ENCODE measurements around the gene PLP2. TPM values are rescaled to one million over a fixed set of nuclear protein-coding genes. Genes with fewer than 3 reads are reported as not detected.

The PLP2 gene
- total and polyA plus RNA-seq, 2 experiments from 2014 or later: 27.5 to 110 TPM

GRCh38 chrX:49157194-49157593 lies 14.5 kb upstream of the PLP2 start:
- Histone ChIP-seq H3K4me1 (ENCODE audit: insufficient read depth) (no peaks in the 10 kb centered on the region), H3K36me3 (replicated peaks; ENCODE audit: insufficient read depth, low read depth) (no peaks in the 10 kb centered on the region), H3K27ac (no peak overlapping the region), H3K4me3 (no peak overlapping the region), H3K4me2 (no peak overlapping the region), H4K20me1 (ENCODE audit: insufficient read depth, poor library complexity, severe bottlenecking) (no peaks in the 10 kb centered on the region), H3K79me2 (no peaks in the 10 kb centered on the region), H3K27me3 (no peaks in the 10 kb centered on the region), H2AFZ (no peak overlapping the region), H3K9me3 (ENCODE audit: low read depth) (no peaks in the 10 kb centered on the region), H3K9me2 (replicated peaks; ENCODE audit: insufficient read depth) (no peaks in the 10 kb centered on the region)
- WGBS (ENCODE audit: low lambda C conversion rate, missing lambda C conversion rate): 75% methylated on average over 16 of the region's 25 CpGs
- no peak for DNase-seq (ENCODE audit: low spot score)
- TF ChIP-seq, protein P1, sequence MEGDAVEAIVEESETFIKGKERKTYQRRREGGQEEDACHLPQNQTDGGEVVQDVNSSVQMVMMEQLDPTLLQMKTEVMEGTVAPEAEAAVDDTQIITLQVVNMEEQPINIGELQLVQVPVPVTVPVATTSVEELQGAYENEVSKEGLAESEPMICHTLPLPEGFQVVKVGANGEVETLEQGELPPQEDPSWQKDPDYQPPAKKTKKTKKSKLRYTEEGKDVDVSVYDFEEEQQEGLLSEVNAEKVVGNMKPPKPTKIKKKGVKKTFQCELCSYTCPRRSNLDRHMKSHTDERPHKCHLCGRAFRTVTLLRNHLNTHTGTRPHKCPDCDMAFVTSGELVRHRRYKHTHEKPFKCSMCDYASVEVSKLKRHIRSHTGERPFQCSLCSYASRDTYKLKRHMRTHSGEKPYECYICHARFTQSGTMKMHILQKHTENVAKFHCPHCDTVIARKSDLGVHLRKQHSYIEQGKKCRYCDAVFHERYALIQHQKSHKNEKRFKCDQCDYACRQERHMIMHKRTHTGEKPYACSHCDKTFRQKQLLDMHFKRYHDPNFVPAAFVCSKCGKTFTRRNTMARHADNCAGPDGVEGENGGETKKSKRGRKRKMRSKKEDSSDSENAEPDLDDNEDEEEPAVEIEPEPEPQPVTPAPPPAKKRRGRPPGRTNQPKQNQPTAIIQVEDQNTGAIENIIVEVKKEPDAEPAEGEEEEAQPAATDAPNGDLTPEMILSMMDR (IDR thresholded peaks at IDR 0.05; ENCODE audit: poor library complexity): no peak
- TF ChIP-seq EZH2phosphoT487 (IDR thresholded peaks at IDR 0.05; ENCODE audit: low read depth, severe bottlenecking, unreplicated experiment) (no peak), EZH2 (IDR thresholded peaks at IDR 0.05; ENCODE audit: borderline replicate concordance) (no peak)

DNA sequence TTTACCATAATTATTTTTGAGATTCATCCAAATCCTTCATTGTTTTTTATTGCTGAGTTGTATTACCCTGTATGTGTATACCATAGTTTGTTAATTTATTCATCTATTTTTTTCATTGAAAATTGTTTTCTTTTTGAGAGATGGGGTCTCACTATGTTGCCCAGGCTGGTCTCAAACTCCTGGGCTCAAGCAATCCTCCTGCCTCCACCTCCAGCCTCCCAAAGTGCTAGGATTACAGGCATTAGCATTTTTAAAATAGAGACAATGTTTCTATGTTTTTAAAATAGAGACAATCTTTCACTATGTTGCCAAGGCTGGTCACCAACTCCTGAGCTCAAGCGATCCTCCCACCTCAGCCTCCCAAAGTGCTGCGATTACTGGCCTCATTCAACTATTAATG lies 10.8 kb upstream of the PLP2 start:
- Histone ChIP-seq H3K4me1 (ENCODE audit: insufficient read depth) (no peaks in the 10 kb centered on the region), H3K79me2 (no peaks in the 10 kb centered on the region), H3K4me3 (no peak overlapping the region), H3K9me3 (ENCODE audit: low read depth) (no peaks in the 10 kb centered on the region), H3K27ac (no peak overlapping the region), H3K27me3 (no peaks in the 10 kb centered on the region), H3K4me2 (no peak overlapping the region), H3K36me3 (replicated peaks; ENCODE audit: insufficient read depth, low read depth) (no peaks in the 10 kb centered on the region), H3K9me2 (replicated peaks; ENCODE audit: insufficient read depth) (no peaks in the 10 kb centered on the region), H4K20me1 (ENCODE audit: insufficient read depth, poor library complexity, severe bottlenecking) (no peaks in the 10 kb centered on the region), H2AFZ (no peak overlapping the region)
- TF ChIP-seq EZH2phosphoT487 (IDR thresholded peaks at IDR 0.05; ENCODE audit: low read depth, severe bottlenecking, unreplicated experiment) (no peak), EZH2 (IDR thresholded peaks at IDR 0.05; ENCODE audit: borderline replicate concordance) (no peak)
- TF ChIP-seq, protein P1 (IDR thresholded peaks at IDR 0.05; ENCODE audit: poor library complexity): no peak
- no peak for DNase-seq (ENCODE audit: low spot score)
- WGBS (ENCODE audit: low lambda C conversion rate, missing lambda C conversion rate): 90% methylated on average over 2 of the region's 2 CpGs

DNA sequence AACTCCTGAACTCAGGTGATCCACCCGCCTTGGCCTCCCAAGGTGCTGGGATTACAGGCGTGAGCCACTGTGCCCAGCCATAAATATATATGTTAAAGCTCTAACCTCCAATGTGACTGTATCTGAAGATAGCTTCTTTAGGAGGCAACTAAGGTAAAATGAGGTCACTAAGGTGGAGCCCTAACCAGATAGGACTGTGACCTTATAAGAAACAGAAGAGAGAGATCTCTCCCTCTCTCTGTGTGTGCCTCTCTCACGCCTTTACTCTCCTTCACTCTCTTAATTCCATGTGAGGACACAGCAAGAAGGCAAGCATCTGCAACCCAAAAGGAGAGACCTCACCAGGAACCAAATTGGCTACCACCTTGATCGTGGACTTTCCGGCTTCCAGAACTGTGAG lies 10.1 kb upstream of the PLP2 start:
- Histone ChIP-seq H4K20me1 (ENCODE audit: insufficient read depth, poor library complexity, severe bottlenecking) (no peaks in the 10 kb centered on the region), H2AFZ (no peak overlapping the region), H3K27ac (no peak overlapping the region), H3K79me2 (no peaks in the 10 kb centered on the region), H3K27me3 (no peaks in the 10 kb centered on the region), H3K4me2 (no peak overlapping the region), H3K4me3 (no peak overlapping the region), H3K9me3 (ENCODE audit: low read depth) (no peaks in the 10 kb centered on the region), H3K36me3 (replicated peaks; ENCODE audit: insufficient read depth, low read depth) (no peaks in the 10 kb centered on the region), H3K4me1 (ENCODE audit: insufficient read depth) (no peaks in the 10 kb centered on the region), H3K9me2 (replicated peaks; ENCODE audit: insufficient read depth) (no peaks in the 10 kb centered on the region)
- WGBS (ENCODE audit: low lambda C conversion rate, missing lambda C conversion rate): 81% methylated on average over 5 of the region's 5 CpGs
- TF ChIP-seq, protein P1 (IDR thresholded peaks at IDR 0.05; ENCODE audit: poor library complexity): no peak
- TF ChIP-seq EZH2phosphoT487 (IDR thresholded peaks at IDR 0.05; ENCODE audit: low read depth, severe bottlenecking, unreplicated experiment): no peak
- no peak for TF ChIP-seq EZH2 (IDR thresholded peaks at IDR 0.05; ENCODE audit: borderline replicate concordance)
- DNase-seq (ENCODE audit: low spot score): no peak

- Histone ChIP-seq H3K9me3 (ENCODE audit: low read depth) (no peaks in the 10 kb centered on the region), H3K4me2 (peak within 1 kb of the TSS; percentile 70), H3K27me3 (no peaks in the 10 kb centered on the region), H3K27ac (peak within 1 kb of the TSS; percentile 93), H3K79me2 (no peaks in the 10 kb centered on the region), H4K20me1 (ENCODE audit: insufficient read depth, poor library complexity, severe bottlenecking) (no peaks in the 10 kb centered on the region), H3K36me3 (replicated peaks; ENCODE audit: insufficient read depth, low read depth) (no peaks in the 10 kb centered on the region), H3K4me1 (ENCODE audit: insufficient read depth) (peaks cover 10% of the 10 kb centered on the region), H2AFZ (peak within 1 kb of the TSS; percentile 83), H3K9me2 (replicated peaks; ENCODE audit: insufficient read depth) (no peaks in the 10 kb centered on the region), H3K4me3 (no peak within 1 kb of the TSS)
- no peak for DNase-seq (ENCODE audit: low spot score)
- TF ChIP-seq EZH2 (IDR thresholded peaks at IDR 0.05; ENCODE audit: borderline replicate concordance) (no peak), EZH2phosphoT487 (IDR thresholded peaks at IDR 0.05; ENCODE audit: low read depth, severe bottlenecking, unreplicated experiment) (no peak)
- TF ChIP-seq, protein P1 (IDR thresholded peaks at IDR 0.05; ENCODE audit: poor library complexity): no peak
- 60% methylated on average over 27 of the region's 28 CpGs for WGBS (ENCODE audit: low lambda C conversion rate, missing lambda C conversion rate)
Observed at GRCh38 chrX:49162620-49163019, 9.1 kb upstream of the PLP2 start, which contains the start of gene MAGIX. Gene MAGIX (plus strand): TSS chrX:49162758. CDS start chrX:49162890, 132 bp downstream.
